Daoy (cell line): ENCODE results near the gene PGGT1B. TPM values are rescaled to one million over a fixed set of nuclear protein-coding genes. Genes with fewer than 3 reads are reported as not detected.
A peak's percentile ranks its signal among the peaks of the same experiment; 100 is the strongest.
"Not testable (repeated sequence)": the region's sequence is repeated elsewhere in the genome, so short reads cannot be mapped to it uniquely, and the experiment has no call there.

Experiments used
- DNase-seq: peaks from one replicate; pipeline ENCODE4 v3.0.0-alpha.2; 2015; ENCODE audit warnings: low read depth
- total RNA-seq: library from RNA; depleted of rRNA; stranded (reverse); fragments of >200 nt; shearing (Covaris generic); gene quantifications from 2 replicates; pipeline ENCODE4 v1.2.3, GENCODE V29; 2014

PGGT1B gene
- total RNA-seq, 1 experiment from 2014 or later: 12.0 TPM

DNA sequence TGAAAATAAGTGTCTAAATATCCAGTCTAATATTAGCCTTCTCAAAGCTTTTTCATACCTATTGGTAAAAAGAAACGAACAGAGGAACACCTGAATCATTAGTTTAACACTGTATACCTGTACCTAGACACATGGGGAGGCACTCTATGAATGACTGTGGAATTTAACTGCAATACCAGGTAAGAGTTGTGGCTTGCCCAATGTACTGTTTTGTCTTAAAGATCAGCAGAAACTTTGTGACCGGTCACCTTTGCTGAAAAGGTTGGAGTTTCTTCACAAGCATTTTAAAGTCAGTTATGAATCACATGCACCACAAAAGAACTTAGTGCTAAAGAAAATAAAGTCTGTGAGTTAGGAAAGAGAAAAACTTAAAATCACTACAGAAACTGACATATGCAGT lies 2.4 kb downstream of the PGGT1B start:
- no peak for DNase-seq

GRCh38 chr5:115257981-115258380 lies 4.7 kb downstream of the PGGT1B start:
- DNase-seq: no peak

DNA sequence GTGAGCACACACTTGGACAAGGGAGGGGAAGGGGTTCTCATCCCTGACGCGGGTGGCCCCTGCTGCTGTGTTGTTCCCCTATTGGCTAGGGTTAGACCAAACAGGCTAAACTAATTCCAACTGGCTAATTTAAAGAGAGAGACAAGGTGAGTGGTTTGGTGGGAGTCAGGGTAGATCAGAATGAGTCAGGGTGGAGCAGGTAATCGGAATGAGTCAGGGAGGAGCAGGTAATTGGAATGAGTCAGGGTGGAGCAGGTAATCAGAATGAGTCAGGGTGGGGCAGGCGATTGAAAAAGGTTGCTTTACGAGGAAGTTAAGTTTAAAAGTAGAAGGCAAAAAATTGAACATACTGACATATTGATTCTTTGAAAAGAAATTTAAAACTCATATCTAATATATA lies 13.3 kb downstream of the PGGT1B start:
- DNase-seq: not testable (repeated sequence)

- DNase-seq: peak; percentile 10
These were observed 16.2 kb downstream of the PGGT1B start for GRCh38 chr5:115246361-115246991.

- DNase-seq: no peak
These were observed 19.3 kb downstream of the PGGT1B start for GRCh38 chr5:115243412-115243811.

GRCh38 chr5:115241881-115242642 lies 20.6 kb downstream of the PGGT1B start:
- DNase-seq: no peak

DNA sequence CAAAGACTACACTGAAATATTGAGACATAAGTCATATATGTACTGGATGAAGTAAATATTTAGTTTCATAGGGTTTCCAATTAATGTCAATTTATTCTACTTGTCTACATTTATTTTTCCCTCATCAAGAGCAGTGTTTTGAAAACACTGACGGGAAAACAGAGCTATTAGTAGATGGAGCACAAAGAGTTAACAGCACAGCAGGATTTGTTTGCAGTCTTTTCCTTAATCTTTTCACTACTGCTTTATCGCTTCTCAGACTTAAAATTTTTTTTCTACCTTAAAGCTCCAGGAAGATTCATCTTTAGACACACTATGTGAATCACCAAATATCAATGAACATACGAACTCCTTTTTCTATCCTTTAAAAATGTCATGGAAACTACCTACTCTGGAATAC lies 25.6 kb downstream of the PGGT1B start:
- DNase-seq: no peak

DNA sequence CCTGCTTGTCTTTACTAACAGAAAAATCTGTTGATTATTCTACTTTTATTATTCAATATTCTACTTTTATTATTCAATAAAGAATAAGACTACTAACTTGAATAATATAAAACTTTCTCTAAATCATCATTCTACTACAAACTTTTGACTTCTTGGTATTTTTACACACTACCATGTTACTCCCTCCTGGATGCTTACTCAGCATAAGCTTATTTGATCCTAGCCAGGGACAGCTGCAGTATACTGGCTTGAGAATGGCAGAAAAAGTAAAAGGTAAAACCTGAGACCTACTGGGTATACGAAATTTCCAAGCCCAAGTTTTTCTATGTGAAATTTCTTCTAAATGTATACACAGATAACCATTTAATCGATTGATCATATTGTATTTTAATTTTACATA lies 26.1 kb downstream of the PGGT1B start:
- DNase-seq: no peak

- DNase-seq: no peak
These were observed 31.1 kb downstream of the PGGT1B start for GRCh38 chr5:115231598-115231997.

DNA sequence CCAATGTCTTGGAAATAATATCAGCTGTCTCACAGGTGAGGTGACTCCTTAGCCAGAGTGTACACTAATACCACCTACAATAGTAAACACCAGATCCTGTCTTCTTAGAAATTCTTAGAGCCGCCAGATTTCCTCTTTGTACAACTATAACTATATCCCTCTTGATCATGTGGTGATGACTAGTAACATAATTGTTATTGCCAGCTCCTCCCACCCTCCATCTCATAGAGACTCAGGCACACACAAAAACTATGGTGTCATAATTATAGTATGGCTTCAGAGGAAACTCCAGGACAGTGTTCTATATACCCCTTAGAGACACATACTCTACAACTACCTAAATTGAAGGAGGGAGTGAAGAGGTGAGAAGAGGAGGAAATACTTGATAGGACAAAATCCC lies 33.1 kb downstream of the PGGT1B start:
- DNase-seq: no peak

GRCh38 chr5:115227281-115227680 lies 35.4 kb downstream of the PGGT1B start:
- DNase-seq: no peak

- DNase-seq: no peak
These were observed 48.1 kb downstream of the PGGT1B start for GRCh38 chr5:115214541-115214940.

GRCh38 chr5:115209279-115209678 lies 53.4 kb downstream of the PGGT1B start:
- no peak for DNase-seq

- DNase-seq: no peak
These were observed 59.7 kb downstream of the PGGT1B start for GRCh38 chr5:115202952-115203351.

DNA sequence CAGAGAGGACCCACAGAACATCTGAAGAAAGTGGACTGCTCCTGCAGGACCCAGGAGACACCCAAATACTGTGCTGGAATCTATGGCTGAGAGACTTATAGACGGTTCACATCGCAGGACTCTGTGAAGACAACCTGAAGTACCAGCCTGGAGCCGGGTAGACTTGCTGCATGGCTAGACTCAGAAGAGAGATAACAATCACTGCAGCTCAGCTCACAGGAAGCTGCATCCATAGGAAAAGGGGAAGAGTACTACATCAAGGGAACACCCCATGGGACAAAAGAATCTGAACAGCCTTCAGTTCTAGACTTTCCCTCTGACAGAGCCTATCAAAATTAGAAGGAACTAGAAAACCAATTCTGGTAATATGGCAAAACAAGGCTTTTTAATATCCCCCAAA lies 66.5 kb downstream of the PGGT1B start:
- DNase-seq: no peak

DNA sequence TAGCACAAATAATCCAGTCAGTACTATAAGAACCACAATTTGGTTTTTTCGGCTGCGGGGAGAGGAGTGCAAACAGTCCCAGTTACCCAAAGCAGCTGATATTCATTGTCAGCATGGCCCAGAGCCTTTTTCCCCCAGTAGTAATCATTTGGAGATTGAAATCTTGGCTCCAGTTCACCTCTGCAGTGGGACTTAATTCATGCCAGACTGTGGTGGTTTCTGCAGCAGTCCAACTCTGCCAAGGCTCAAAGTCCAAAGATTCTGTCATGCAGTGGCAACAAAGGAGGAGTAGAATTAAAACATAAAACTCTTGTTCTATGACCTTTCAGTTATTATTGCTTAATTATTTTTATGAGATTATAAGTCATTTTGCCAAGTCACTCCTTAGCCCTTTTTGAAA lies 68.0 kb downstream of the PGGT1B start:
- no peak for DNase-seq

DNA sequence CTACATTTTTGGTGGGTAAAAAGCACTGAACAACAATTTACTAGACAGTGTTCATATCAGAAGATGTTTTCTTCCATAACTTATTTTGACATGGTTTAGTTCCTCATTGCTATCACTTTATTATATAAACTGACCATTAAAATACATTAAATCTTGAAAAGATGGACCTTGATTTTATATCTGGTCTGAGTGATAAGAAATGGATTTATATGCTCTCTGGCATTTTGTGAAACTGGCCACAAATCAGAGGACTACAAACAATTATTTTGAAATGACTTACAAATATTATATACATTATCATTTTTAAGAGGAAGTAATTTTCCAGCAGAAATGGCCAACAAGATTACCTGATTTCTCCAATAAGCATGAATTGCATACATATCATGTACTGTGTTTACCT lies 69.4 kb downstream of the PGGT1B start:
- DNase-seq: no peak

DNA sequence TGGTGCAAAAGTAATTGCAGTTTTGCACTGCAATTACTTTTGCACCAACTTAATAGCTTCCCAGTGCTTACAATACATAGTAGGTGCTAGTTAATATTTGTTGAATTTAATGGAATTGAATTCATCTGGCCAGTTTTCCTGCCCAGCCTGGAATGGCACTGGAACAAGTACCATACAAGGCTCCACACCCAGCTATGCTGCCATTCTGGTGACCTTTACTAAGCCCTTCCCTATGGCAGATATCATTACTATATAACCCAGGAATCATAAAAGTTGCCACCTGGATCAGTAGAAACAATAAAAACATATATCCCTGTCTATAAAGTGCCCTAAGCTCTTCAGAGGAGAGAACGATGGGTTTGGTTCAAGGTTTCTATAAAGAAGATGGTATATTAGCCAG lies 70.6 kb downstream of the PGGT1B start:
- DNase-seq: no peak

DNA sequence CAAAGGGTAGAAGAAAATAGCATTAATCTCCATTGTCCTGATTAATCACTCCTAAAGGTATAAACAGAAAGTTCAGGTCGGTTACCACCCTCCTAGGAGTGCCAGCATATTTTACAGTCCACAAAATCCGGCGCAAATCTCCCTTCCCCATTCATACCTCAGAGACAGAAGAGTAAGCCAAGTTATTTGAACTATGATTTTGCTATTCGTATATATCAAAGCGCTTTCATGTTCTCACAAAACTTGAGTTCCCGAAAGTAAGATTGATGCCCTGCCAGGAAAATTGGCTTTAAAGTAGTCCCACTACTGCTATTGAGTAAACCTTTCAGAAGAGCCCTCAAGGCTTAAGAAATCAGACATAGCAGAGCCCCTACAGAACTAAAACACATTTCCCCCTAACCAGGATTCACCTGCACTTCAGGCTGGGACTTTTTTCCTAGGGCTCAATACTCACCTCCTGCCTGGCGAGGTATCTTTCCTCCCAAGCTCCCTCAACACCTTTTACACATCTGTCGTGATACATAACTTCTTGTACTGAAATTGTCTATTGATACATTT lies 71.1 kb downstream of the PGGT1B start:
- no peak for DNase-seq

DNA sequence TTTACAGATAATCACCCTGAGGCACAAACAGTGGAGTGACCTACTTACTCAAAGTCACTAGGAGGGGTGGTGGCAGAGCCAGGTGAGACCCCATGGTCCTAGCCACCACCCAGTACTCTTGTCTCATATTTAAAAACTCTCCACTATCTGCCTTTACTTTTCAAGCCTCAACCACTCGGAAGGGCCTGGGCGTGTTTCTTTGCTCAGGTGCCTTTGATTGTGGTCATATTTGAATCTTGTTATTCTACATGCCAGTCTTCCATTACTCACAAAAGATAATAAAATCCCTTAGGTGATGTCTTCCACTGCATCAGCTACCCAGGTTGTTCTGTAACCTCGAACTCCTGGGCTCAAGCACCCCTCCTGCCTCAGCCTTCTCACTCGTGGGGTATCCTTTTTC lies 72.3 kb downstream of the PGGT1B start:
- DNase-seq: no peak

GRCh38 chr5:115189866-115190265 lies 72.8 kb downstream of the PGGT1B start:
- no peak for DNase-seq

DNA sequence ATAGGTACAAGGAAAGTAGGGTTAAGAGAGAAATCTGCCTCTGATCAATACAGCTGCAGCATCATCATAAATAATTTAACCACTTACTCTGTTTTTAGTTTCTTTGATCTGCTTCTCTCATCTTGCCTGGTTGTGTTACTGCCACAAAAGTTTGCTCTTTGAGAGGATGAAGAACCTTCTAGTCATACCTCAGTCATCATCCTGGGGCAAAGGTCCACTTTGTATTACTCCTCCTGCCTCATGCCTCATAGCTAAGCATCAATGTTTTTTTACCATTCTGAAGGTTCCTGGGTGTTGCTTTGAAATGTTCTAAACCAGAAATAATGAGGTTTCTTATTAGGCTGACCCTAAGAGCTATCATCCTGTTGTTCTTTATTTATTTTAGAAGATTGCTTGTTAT lies 75.9 kb downstream of the PGGT1B start:
- no peak for DNase-seq

GRCh38 chr5:115184770-115185169 lies 77.9 kb downstream of the PGGT1B start:
- no peak for DNase-seq
